ENCODE results near the gene GNG14.
"Not testable (repeated sequence)": the region's sequence is repeated elsewhere in the genome, so short reads cannot be mapped to it uniquely, and the experiment has no call there.

GNG14 gene

GRCh38 chr19:12687496-12688196, at the start of gene GNG14:
Gene GNG14 (plus strand): TSS chr19:12687998. CDS start chr19:12688049, 51 bp downstream.
- DNase-seq: no peak

DNA sequence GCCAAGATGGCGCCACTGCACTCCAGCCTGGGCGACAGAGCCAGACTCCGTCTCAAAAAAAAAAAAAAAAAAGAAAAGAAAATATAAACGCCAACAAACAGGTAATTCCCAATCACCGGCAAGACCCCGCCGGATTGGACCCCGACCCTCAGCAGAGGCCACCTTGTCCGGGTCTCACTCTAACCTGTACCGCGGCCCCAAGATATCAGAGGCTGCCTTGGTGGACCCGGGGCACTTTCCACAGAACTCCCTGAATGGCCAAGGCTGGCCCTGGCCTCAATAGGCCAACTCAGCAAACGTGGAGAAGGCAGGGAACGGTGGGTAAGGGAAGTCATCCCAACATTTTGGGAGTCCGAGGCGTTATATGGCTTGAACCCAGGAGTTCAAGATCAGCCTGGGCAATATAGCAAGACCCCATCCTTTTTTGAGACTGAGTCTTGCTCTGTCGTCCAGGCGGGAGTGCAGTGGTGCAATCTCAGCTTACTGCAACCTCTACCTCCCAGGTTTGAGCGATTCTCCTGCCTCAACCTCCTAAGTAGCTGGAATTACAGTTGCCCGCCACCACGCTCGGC, 49.1 kb upstream of the GNG14 start:
- no peak for DNase-seq

- peak; percentile 85 for DNase-seq
Measured at GRCh38 chr19:12639901-12640613, 47.7 kb upstream of the GNG14 start.

DNA sequence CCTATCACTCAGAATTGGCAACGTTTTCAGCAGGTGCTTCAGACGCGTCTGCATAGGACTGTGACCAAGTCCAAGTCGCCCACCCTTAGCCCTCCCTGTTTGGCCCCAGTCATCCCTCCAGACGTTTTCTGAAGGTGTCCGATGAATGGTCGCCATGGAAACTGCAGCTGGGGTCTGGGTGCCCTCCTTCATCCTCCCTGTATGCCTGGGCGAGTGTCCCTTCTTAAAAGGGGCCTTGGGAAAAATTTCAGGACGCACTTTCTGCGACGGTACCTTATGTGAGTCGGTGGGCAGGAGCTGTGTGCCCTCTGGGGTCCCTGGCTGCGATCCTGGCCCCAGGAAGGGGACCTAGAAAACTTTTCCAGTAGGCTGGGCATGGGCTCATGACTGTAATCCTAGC, 46.3 kb upstream of the GNG14 start:
- DNase-seq: no peak

DNA sequence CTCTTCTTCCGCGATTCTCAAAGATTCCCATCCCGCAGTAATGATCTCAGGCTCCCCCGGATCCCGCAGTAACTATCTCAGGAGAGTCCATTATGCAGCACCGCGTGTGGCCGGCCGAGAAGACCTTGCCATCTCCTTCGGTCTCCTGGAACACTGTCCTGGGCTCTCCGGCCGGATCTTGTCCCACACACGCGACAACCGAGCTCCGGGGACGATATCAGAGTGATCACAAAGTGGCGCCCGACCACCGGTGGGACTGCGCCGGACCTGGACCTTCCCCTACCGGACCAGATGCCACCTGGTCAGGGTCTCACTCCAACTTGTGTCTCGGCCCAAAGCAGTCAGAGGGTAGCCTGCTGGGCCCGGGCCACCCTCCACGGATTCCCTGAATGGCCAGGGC, 45.3 kb upstream of the GNG14 start:
- DNase-seq: no peak

- not testable (repeated sequence) for DNase-seq
Measured at GRCh38 chr19:12643716-12644115, 44.1 kb upstream of the GNG14 start.

DNA sequence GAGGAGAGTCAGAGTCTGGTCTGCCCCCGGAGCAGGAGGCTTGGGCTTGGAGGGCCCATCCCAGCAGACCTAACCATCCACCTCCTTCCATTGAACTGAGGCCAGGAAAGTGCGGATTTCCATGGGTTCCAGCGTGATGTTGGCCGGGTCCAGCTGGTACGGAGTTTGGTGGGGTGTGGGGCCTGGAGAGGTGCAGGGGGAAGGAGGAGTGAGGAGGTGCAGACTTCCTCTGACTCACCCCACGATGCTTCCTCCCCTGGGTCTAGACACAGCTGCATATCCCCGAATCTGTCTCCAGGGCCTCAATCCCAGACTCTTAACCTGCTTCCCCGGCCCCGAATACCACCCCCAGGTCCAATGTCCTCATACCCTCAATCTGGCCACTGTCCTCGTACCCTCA, 41.2 kb upstream of the GNG14 start:
- no peak for DNase-seq

DNA sequence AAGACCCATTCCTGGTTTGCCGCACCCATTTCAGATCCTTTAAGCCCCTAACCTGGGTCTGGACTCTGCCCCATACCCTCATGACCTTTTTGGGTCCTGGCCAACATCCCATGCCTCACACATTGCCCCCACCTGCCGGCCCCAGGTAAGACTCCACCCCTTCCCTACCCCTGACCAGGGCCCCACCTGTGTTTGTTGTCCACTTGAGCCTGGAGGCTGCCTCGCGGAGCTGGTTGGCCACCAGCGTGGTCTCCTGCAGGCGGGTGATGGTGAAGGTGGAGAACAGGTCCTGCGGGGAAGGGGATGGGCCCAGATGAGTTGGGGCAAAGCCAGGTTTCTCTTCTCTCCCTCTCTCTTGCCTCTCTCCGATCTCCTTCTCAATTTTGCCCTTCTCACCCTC, 40.8 kb upstream of the GNG14 start:
- no peak for DNase-seq

- no peak for DNase-seq
Measured at GRCh38 chr19:12647490-12648071, 40.2 kb upstream of the GNG14 start.

- DNase-seq: no peak
Measured at GRCh38 chr19:12648088-12648487, 39.7 kb upstream of the GNG14 start.

GRCh38 chr19:12649941-12650340, 37.9 kb upstream of the GNG14 start:
- DNase-seq: no peak

DNA sequence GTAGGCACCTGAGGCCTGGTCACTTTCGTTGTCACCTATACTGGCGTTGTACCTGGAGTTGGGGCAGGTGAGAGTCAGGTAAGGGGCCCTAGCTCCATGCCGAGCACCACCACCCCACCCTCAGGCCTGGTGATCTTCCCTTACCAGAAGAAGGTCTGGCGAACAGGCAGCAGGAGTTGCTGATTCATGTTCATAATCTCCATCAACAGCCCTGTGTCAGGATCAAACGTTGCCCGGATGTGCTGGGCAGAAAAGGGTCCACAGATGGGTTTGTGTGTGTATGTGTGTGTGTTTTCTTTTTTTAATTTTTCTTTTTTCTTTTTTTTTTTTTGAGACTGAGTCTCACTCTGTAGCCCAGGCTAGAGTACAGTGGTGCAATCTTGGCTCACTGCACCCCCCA, 35.6 kb upstream of the GNG14 start:
- DNase-seq: no peak

- no peak for DNase-seq
Measured at GRCh38 chr19:12655546-12655945, 32.3 kb upstream of the GNG14 start.

- no peak for DNase-seq
Measured at GRCh38 chr19:12656899-12657571, 30.8 kb upstream of the GNG14 start.

GRCh38 chr19:12657966-12658365, 29.8 kb upstream of the GNG14 start:
- no peak for DNase-seq

DNA sequence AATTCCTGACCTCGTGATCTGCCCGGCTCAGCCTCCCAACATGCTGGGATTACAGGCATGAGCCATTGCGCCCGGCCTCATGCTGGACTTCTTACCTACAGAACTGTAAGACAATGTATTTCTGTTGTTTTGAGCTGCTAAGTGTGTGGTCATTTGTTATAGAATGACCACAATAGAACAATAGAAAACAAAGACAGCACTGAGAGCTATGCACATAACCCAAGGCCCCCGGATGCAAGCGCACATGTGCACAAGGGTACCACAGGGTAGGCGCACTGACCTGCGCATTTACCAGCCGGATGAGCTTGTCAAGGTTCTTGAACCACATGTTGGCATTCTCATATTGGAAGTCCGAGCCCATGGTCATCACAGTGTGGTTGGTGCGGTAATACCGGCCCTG, 26.8 kb upstream of the GNG14 start:
- no peak for DNase-seq

DNA sequence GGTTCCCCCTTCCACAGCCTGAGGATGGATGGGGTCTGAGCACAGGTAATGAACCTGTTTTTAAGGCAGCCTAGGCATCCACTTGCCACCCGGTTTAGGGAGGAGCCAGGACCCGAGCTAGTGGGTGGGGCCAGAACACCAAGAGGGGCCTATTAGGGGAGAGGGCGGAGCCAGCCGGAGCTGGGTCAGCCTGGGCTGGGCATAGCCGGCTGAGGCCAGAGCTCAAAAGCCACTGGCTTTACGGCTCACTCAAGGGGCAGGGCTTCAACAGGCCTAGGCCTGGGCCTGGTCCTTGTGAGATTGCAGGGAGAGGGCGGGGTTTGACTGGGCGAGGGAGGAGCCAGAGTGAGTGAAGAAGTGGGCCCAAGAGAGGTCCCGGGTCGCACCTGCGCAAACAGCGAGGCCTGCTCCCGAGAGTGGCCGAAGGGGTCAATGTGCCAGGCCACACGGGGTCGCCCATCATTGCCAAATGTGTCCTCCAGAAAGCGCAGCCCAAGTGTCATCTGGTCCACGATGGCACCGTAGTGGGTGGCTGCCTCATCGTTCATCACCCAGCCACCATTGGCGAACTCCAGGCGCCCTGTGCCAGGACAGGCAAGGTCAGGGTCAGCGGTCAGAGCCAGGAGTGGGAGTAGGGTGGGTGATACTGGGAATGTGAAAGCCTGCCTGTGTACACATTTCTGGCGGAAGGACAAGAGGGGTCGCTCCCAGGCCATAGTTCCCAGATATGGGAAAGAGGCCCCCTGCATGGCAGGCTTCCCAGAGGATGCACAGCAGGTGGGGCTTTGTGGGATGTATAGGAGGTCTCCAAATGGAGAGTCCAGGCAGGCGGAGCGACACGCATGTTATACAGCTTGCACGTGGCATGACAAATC, 23.2 kb upstream of the GNG14 start:
- no peak for DNase-seq

DNA sequence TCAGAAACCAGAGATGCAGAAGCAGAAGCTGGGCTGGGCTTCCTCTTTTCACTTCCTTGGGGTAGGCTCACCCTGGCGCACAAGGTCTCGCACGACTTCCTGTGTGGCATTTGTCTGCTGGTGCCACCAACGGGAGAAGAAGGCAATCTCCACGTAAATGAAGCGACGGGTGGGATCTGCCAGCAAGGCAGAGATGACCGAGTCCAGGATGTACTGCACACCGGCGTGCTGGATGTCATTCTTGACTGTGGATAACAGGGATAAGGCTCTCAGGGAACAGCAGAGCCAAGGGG, 22.6 kb upstream of the GNG14 start:
- no peak for DNase-seq

- no peak for DNase-seq
Measured at GRCh38 chr19:12665671-12666264, 22.0 kb upstream of the GNG14 start.

GRCh38 chr19:12666265-12667048, 21.3 kb upstream of the GNG14 start, which contains the start of the genes MAN2B1 and WDR83:
Gene MAN2B1 (minus strand): TSS chr19:12666742. CDS start chr19:12666701, 41 bp downstream.
Gene WDR83 (plus strand): TSS chr19:12666807. CDS start chr19:12669791, 2,984 bp downstream.
- DNase-seq: peak; percentile 77

DNA sequence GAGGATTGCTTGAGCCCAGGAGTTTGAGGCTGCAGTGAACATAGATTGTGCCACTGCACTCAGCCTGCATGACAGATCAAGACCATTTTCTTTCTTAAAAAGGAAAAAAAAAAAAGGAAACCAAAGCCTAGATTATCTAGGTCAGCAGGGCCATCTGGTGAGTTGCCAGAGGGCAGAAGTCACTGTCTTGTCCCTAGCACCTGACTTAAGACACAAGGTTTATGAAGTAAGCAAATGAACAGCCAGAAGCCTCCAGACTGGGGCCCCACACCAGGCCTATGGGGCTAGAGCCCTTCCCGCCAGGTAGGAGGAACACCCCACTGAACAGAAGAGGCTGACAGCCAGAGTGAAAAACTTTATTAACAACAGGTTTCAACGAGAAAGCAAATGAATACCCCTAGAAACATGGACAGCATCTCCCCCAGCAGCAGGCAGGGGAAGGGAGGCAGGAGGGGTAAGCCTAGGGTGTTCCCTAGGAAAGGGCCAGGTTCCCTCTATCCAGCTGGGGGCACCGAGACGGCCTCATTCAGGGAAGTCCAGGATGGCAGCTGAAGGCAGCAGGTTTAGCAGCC, 20.0 kb upstream of the GNG14 start:
- DNase-seq: no peak

Data from OCI-M1 (cell line).